ENCODE data around the gene ZFYVE28.

DNA sequence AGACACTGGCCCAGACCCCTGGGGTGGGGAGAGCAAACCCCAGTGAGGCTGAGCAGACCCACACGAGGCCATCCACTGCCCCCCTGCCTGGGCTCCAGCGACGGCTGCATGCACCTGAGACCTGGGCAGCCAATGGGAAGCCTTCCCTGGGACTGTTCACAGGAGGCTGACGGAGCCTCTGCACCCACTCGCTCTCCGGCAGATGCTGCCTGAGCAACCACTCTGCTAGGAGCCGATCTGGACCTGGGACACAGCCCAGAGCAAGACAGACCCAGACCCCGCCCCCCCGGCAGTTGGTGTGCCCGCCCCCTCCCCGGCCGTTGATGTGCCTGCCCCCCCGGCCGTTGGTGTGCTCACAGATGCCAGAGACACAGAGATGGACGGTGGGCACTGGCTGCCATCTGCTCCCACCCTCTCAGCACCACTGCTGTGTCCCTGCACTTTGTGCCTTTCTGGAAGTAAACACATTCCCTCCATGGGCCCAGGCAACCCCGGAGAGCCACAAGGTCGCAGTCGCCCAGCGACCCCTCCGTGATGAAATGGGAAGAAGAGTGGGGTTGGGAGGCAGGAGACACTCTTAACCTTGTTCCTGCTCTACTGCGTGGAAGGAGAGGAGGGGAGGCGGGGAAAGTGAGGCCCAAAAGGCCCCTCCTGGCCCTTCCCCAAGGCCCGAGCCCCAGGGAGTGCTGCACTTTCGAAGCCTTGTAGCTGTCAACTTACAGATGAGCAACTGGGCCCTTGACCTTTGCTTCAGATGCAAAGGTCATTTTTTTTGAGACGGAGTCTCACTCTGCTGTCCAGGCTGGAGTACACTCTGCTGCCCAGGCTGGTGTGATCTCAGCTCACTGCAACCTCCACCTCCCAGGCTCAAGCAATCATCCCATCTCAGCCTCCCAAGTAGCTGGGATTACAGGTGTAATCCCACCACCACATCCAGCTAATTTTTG, 62.0 kb downstream of the ZFYVE28 start:
- TF ChIP-seq, protein P1, sequence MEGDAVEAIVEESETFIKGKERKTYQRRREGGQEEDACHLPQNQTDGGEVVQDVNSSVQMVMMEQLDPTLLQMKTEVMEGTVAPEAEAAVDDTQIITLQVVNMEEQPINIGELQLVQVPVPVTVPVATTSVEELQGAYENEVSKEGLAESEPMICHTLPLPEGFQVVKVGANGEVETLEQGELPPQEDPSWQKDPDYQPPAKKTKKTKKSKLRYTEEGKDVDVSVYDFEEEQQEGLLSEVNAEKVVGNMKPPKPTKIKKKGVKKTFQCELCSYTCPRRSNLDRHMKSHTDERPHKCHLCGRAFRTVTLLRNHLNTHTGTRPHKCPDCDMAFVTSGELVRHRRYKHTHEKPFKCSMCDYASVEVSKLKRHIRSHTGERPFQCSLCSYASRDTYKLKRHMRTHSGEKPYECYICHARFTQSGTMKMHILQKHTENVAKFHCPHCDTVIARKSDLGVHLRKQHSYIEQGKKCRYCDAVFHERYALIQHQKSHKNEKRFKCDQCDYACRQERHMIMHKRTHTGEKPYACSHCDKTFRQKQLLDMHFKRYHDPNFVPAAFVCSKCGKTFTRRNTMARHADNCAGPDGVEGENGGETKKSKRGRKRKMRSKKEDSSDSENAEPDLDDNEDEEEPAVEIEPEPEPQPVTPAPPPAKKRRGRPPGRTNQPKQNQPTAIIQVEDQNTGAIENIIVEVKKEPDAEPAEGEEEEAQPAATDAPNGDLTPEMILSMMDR (IDR thresholded peaks at IDR 0.05) = no peak
- TF ChIP-seq POLR2A (IDR thresholded peaks at IDR 0.05) = no peak
- no peak for TF ChIP-seq POLR2AphosphoS5 (IDR thresholded peaks at IDR 0.05)
